Activated CD8-positive, alpha-beta memory T cell treated with anti-CD3 and anti-CD28 coated beads, Interleukin-2, amount 10 ng/mL, durations not matched to agents 7 days and 5 days (primary cell): Measurements from ENCODE around the gene NPLOC4. TPM values are rescaled to one million over a fixed set of nuclear protein-coding genes. Genes with fewer than 3 reads are reported as not detected.

Experiments used
- ATAC-seq: fragments of 150-1000 bp; cut with Tn5 transposase; one replicate; pipeline ENCODE4 v1.10.0; 2021; ENCODE audit warnings: moderate library complexity
- CTCF ChIA-PET: fragments of 350-600 bp; sonication (Branson Sonifier 250); formaldehyde crosslinking; loops from one replicate; lab custom pipeline; 2021; ENCODE audit warnings: antibody characterized with exemption; lab: Charles Lee
- DNase-seq: peaks from one replicate; pipeline ENCODE4 v3.0.0-alpha.2; 2020
- H3K27ac Mint-ChIP-seq: one replicate; pipeline ENCODE4 v1.8.0; 2021; ENCODE audit warnings: mild to moderate bottlenecking, mixed read lengths
- H3K27me3 Mint-ChIP-seq: one replicate; pipeline ENCODE4 v1.8.0; 2021; ENCODE audit warnings: mixed read lengths
- H3K36me3 Mint-ChIP-seq: one replicate; pipeline ENCODE4 v1.8.0; 2021; ENCODE audit warnings: mild to moderate bottlenecking, mixed read lengths
- H3K4me1 Mint-ChIP-seq: one replicate; pipeline ENCODE4 v1.8.0; 2021; ENCODE audit warnings: mixed read lengths
- H3K4me3 Mint-ChIP-seq: one replicate; pipeline ENCODE4 v1.8.0; 2021; ENCODE audit warnings: mild to moderate bottlenecking, moderate library complexity, mixed read lengths
- H3K9me3 Mint-ChIP-seq: one replicate; pipeline ENCODE4 v1.8.0; 2022; ENCODE audit warnings: low read depth, mixed read lengths
- total RNA-seq, 2 experiments: library from RNA; stranded (reverse); gene quantifications; one replicate each; pipeline ENCODE4 v1.2.3, GENCODE V29; 2021

NPLOC4 gene
- total RNA-seq, 2 experiments from 2014 or later = 124 to 130 TPM

- no peak overlapping the region for H3K27ac Mint-ChIP-seq
- H3K4me1 Mint-ChIP-seq = peaks cover 4% of the 10 kb centered on the region
- no peaks in the 10 kb centered on the region for H3K27me3 Mint-ChIP-seq
- no peak overlapping the region for H3K4me3 Mint-ChIP-seq
- no peak for DNase-seq
- CTCF ChIA-PET = interaction anchor here (0.7 to 1.3 kb wide), 3 partner anchors 39 to 42 kb away, joined by 3 to 6 read pairs (median 3); no protein-coding TSS in a partner anchor
- H3K9me3 Mint-ChIP-seq = no peaks in the 10 kb centered on the region
- ATAC-seq = no peak
- peaks cover 15% of the 10 kb centered on the region for H3K36me3 Mint-ChIP-seq
These were observed 77.7 kb downstream of the NPLOC4 start for GRCh38 chr17:81558941-81559806.

GRCh38 chr17:81558115-81558468 is 78.8 kb downstream of the NPLOC4 start:
- ATAC-seq (no peak), DNase-seq (no peak)
- peaks cover 15% of the 10 kb centered on the region for H3K36me3 Mint-ChIP-seq
- CTCF ChIA-PET = interaction anchor here (0.9 kb wide), 1 partner anchor 43 kb away, joined by 3 read pairs; no protein-coding TSS in a partner anchor
- H3K27me3 Mint-ChIP-seq = no peaks in the 10 kb centered on the region
- no peak overlapping the region for H3K4me3 Mint-ChIP-seq
- H3K4me1 Mint-ChIP-seq = peaks cover 15% of the 10 kb centered on the region
- H3K9me3 Mint-ChIP-seq = no peaks in the 10 kb centered on the region
- no peak overlapping the region for H3K27ac Mint-ChIP-seq

- Mint-ChIP-seq H3K27me3 (no peaks in the 10 kb centered on the region), H3K36me3 (peaks cover 15% of the 10 kb centered on the region), H3K4me3 (no peak overlapping the region), H3K9me3 (no peaks in the 10 kb centered on the region), H3K27ac (no peak overlapping the region), H3K4me1 (peaks cover 18% of the 10 kb centered on the region)
- ATAC-seq (no peak), DNase-seq (no peak)
- CTCF ChIA-PET = interaction anchor here (0.8 kb wide), 1 partner anchor 44 kb away, joined by 3 read pairs; no protein-coding TSS in a partner anchor
These were observed 79.4 kb downstream of the NPLOC4 start for GRCh38 chr17:81557276-81558114.

DNA sequence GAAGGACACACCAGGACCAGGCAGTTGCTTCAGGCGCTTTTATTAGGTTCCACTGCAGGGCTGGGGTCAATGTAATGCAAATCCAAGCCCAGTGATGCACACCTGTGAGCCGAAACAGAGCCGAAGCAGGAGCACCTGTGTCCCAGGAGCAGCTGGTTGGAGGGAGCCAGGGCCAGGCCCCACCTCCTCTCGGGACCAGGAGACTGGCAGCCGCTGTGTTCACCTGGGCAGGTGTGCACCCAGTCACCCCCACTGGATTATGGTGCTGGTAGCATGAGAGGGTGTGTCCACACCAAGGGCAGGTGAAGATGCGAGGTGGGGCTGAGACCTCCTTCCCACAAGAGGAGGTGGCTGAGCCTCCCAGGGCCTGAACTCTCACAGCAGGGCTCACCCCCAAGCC is 80.0 kb downstream of the NPLOC4 start:
- H3K27ac Mint-ChIP-seq = no peak overlapping the region
- ATAC-seq (no peak), DNase-seq (no peak)
- H3K27me3 Mint-ChIP-seq = no peaks in the 10 kb centered on the region
- H3K36me3 Mint-ChIP-seq = peaks cover 13% of the 10 kb centered on the region
- no peaks in the 10 kb centered on the region for H3K9me3 Mint-ChIP-seq
- no peak overlapping the region for H3K4me3 Mint-ChIP-seq
- CTCF ChIA-PET = interaction anchor here (0.8 kb wide), 1 partner anchor 44 kb away, joined by 3 read pairs; no protein-coding TSS in a partner anchor
- peaks cover 18% of the 10 kb centered on the region for H3K4me1 Mint-ChIP-seq

GRCh38 chr17:81556175-81556691 is 80.7 kb downstream of the NPLOC4 start:
- Mint-ChIP-seq H3K4me1 (peaks cover 22% of the 10 kb centered on the region), H3K27ac (no peak overlapping the region), H3K4me3 (no peak overlapping the region), H3K9me3 (no peaks in the 10 kb centered on the region), H3K27me3 (no peaks in the 10 kb centered on the region), H3K36me3 (peaks cover 12% of the 10 kb centered on the region)
- DNase-seq = no peak
- no peak for ATAC-seq
- CTCF ChIA-PET = no interaction called here

DNA sequence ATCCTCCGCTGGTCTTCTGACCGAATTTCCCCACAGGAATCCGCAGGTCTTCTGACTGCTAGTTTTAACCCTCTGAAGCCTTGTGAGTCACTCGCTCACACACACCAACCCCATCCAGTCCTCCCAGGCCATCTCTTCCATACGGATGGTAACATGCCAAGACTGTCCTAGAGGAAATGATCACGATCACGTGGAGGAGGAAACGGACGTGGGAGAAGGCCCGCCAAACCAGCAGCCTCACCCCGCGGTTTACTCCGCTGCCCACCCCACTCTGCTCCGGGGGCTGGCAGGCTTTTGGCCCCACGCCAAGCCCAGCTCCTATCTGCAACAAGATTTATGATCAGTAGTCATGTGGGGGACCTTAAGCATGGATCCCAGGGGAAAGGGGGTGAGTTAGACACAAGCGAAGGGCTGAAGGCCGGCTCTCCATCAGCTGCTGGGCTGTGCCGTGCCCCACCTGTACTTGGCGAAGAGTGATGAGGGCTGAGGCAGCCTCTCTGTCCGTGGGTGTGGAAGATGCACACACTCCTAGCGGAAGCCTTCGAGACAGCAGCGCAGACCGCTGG is 83.2 kb downstream of the NPLOC4 start:
- Mint-ChIP-seq H3K4me3 (peak overlapping the region; percentile 82), H3K27ac (peak overlapping the region; percentile 89), H3K9me3 (no peaks in the 10 kb centered on the region), H3K4me1 (peaks cover 41% of the 10 kb centered on the region), H3K27me3 (no peaks in the 10 kb centered on the region), H3K36me3 (peaks cover 9% of the 10 kb centered on the region)
- CTCF ChIA-PET = interaction anchor here (0.9 kb wide), 1 partner anchor 35 kb away, joined by 3 read pairs; no protein-coding TSS in a partner anchor
- DNase-seq (no peak), ATAC-seq (no peak)

DNA sequence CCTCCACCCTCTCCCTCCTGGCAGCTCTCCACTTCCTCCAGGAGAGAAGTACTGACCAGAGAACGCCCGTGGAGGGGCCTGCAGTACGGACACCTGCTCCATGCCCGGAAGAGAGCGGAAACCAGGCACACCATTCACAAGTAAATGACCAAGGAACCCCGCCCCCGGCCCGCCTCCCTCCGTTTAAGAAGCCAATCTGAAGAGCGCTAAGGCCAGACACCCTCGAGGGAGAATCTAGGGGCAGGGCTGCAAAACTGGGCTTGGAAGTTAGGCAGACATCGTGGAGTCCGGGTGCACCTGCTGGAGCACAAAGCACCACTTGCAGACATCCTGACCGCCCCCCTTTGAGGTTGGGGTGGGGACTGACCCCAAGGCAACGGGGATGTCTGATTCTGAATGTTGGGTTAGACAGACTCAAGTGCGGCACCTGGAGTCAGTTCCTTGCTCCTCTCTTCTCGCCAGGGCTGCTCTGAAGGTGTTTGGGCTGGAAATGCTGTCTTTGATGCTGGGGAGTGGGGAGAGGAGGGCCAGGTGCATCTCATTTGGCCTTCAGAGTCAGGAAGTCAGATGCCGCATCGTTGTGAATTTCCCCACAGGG is 83.8 kb downstream of the NPLOC4 start:
- CTCF ChIA-PET = interaction anchor here (0.8 to 1.7 kb wide), 8 partner anchors 9 to 301 kb away, joined by 3 to 12 read pairs (median 4); no protein-coding TSS in a partner anchor
- Mint-ChIP-seq H3K4me3 (peak overlapping the region; percentile 82), H3K9me3 (no peaks in the 10 kb centered on the region), H3K36me3 (peaks cover 8% of the 10 kb centered on the region), H3K27ac (peak overlapping the region; percentile 89), H3K27me3 (no peaks in the 10 kb centered on the region), H3K4me1 (peaks cover 41% of the 10 kb centered on the region)
- DNase-seq (peak; percentile 90), ATAC-seq (peak; percentile 78)

GRCh38 chr17:81552244-81553017 is 84.5 kb downstream of the NPLOC4 start, which contains the start of gene FAAP100:
Gene FAAP100, minus strand, starts transcription at chr17:81552353. Its CDS starts 23 bp downstream, at chr17:81552330.
- Mint-ChIP-seq H3K36me3 (peaks cover 8% of the 10 kb centered on the region), H3K9me3 (no peaks in the 10 kb centered on the region), H3K27me3 (no peaks in the 10 kb centered on the region), H3K4me1 (peaks cover 41% of the 10 kb centered on the region), H3K27ac (peak within 1 kb of the TSS; percentile 89), H3K4me3 (peak within 1 kb of the TSS; percentile 82)
- ATAC-seq (peak; percentile 68), DNase-seq (peak; percentile 85)
- CTCF ChIA-PET = interaction anchor here (0.8 to 1.7 kb wide), 9 partner anchors 8 to 300 kb away, joined by 3 to 12 read pairs (median 3); no protein-coding TSS in a partner anchor

DNA sequence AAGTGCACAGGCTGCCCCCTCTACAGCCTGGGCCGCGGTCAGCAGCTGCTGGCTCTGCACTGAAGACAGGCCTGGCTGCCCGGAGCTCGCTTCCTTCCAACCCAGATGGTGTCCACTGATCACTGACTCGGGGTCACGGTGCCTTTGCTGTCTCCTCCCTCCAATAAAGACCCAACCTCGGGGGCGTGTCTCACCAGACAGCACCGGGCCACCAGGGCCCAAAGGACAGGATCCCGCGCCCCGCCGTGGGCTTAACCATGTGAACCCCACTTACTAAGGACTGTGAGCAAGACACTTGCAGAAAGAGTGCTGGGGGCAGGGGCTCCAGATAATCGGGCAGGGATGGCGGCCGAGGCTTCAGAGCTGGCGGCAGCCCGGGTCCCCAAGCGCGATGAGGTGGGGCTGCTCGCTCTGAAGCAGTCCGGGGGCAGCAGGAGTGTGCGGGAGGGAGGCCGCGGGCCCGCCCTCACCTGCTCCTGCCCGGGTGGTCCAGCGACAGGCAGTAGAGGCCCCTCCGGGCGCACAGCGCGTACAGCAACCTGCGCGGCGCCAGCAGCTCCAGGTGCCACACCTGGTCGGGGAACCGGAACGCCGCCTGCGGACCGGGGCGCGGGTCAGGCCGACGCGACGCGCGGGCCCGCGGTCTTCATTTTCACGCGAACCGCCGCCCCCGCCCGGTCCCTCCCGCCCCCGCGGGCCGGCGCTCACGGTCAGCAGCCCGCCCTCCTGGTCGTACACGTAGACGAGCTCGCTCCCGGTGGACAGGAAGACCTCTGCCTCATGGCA is 85.3 kb downstream of the NPLOC4 start:
- Mint-ChIP-seq H3K4me3 (peak overlapping the region; percentile 82), H3K27me3 (no peaks in the 10 kb centered on the region), H3K4me1 (peaks cover 41% of the 10 kb centered on the region), H3K9me3 (no peaks in the 10 kb centered on the region), H3K36me3 (peaks cover 8% of the 10 kb centered on the region), H3K27ac (peak overlapping the region; percentile 70)
- CTCF ChIA-PET = interaction anchor here (0.8 to 1.7 kb wide), 8 partner anchors 8 to 67 kb away, joined by 3 to 12 read pairs (median 4); no protein-coding TSS in a partner anchor
- DNase-seq = peak; percentile 50
- peak; percentile 1 for ATAC-seq

DNA sequence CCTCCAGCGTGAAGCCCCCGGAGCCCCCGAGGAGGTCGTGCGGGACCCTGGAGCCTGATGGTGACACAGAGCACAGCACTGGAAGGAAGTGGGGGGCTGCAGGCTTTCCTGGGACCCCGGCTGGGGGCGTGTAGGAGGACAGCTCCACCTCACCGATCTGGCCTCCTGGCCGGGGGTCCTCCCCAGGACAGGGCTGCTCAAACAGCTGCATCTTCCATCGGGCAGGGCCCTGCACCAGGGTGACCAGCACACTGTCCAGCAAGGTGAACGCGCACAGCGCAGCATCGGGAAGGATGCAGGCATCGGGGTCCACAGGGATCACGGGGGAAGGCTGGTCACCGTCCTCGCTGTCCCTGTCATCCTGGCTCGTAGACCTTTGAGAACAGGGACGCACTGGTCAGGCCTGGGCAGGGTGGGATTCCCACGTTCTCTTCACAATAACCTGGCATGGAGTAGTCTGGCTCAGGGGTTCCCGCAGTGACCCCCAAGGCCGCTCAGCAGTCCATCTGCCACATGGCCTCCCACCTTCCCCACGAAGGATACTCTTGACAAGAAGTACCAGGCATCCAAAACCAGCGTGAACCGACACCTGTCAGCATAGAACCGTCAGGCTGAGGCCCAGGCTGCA is 86.0 kb downstream of the NPLOC4 start:
- Mint-ChIP-seq H3K4me3 (peak overlapping the region; percentile 82), H3K9me3 (no peaks in the 10 kb centered on the region), H3K27ac (no peak overlapping the region), H3K27me3 (no peaks in the 10 kb centered on the region), H3K36me3 (peaks cover 7% of the 10 kb centered on the region), H3K4me1 (peaks cover 41% of the 10 kb centered on the region)
- CTCF ChIA-PET = interaction anchor here (1.2 to 1.7 kb wide), 2 partner anchors 7 to 33 kb away, joined by 3 to 8 read pairs; no protein-coding TSS in a partner anchor
- ATAC-seq = no peak
- no peak for DNase-seq

GRCh38 chr17:81550285-81550684 is 86.6 kb downstream of the NPLOC4 start:
- no peaks in the 10 kb centered on the region for H3K27me3 Mint-ChIP-seq
- ATAC-seq (no peak), DNase-seq (no peak)
- H3K9me3 Mint-ChIP-seq = no peaks in the 10 kb centered on the region
- H3K27ac Mint-ChIP-seq = no peak overlapping the region
- H3K4me1 Mint-ChIP-seq = peaks cover 41% of the 10 kb centered on the region
- peak overlapping the region; percentile 82 for H3K4me3 Mint-ChIP-seq
- H3K36me3 Mint-ChIP-seq = peaks cover 7% of the 10 kb centered on the region
- CTCF ChIA-PET = interaction anchor here (1.2 kb wide), 1 partner anchor 33 kb away, joined by 3 read pairs; no protein-coding TSS in a partner anchor
